Tibial nerve (tissue), 3 donors: Measurements from ENCODE around the gene AMDHD2.
"Not testable (repeated sequence)": the region's sequence is repeated elsewhere in the genome, so short reads cannot be mapped to it uniquely, and the experiment has no call there.

ENCODE experiments used
- CTCF ChIP-seq, 5 experiments: fragments of 200-600 bp in 3 of 5; fragments of 450-650 bp in 2 of 5; sonication (generic) in 3 of 5; IDR thresholded peaks; one replicate each; pipeline ENCODE4 v1.5.1; 2016 to 2019; ENCODE audit warnings: antibody characterized with exemption in 5 of 5, mild to moderate bottlenecking in 3 of 5, moderate library complexity in 2 of 5
- POLR2A ChIP-seq, 2 donors: fragments of 450-650 bp; IDR thresholded peaks; one replicate each; pipeline ENCODE4 v1.6.1; 2017; ENCODE audit warnings: antibody characterized with exemption in 2 of 2, mild to moderate bottlenecking in 2 of 2, moderate library complexity in 2 of 2

- TF ChIP-seq CTCF (IDR thresholded peaks at IDR 0.05), result peak in 3 of 5 experiments; percentile 28 to 37 (median 37)
- not testable (repeated sequence) for TF ChIP-seq POLR2A (IDR thresholded peaks at IDR 0.05)
These were observed 40.6 kb downstream of the AMDHD2 start for GRCh38 chr16:2560798-2561133.
